Measurements from ENCODE around the gene PARP8. TPM values are rescaled to one million over a fixed set of nuclear protein-coding genes. Genes with fewer than 3 reads are reported as not detected.
"Not testable (repeated sequence)": the region's sequence is repeated elsewhere in the genome, so short reads cannot be mapped to it uniquely, and the experiment has no call there.

Gene PARP8
- total RNA-seq (100 to 1,000 TPM in 4 of 5 experiments, 10 to 100 TPM in 1; 88.9 to 188 (median 129) TPM), polyA plus RNA-seq (10 to 100 TPM; 45.7 to 50.8 TPM), total RNA-seq (267 reads per million, percentile 95 among the genes with 10 or more reads in this experiment)

DNA sequence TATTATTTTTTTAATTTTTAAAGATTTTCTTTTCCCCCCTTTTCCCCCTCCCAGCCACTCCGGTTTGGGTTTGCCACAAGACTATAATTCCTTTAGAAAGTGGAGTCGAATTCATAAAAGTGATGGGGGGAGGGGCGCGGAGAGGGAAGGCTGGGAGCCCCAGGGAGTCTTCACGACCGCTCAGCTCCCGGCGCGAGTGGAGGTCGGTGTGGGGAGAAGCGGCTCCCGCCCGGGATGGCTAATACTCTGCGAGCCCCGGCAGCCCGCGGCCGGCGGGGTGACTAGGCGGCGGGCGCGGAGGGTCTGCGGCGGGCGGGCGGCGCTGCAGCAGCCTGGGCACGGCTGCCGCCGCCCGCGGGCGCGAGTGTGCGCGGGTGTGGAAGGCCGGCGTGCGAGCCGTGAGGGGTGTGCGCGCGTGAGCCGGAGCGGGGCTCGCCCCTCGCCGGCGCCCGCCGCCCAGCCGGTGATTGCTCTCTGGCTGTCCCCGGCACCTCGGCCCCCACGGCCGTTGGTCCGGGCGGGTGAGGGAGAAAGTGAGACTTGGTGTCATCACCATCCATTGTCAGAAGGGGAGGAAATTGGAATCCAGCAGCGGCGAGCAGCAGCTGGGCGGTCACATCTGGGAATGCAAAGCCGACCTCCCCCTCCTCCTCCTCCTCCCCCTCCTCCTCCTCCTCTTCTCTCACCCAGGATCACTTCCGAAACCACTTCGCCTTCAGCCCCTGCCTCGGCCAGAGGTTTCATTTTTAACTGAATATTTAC, at the start of gene PARP8:
PARP8 (plus strand) TSS at position 377 of the 762 bp plus-strand sequence. CDS start 459 bp downstream, outside the sequence.
- H3K27ac Mint-ChIP-seq, result peak within 1 kb of the TSS; percentile 98 to 100 (median 99)
- ATAC-seq (peak; percentile 52), DNase-seq (peak; percentile 43 to 62 (median 53))
- intact Hi-C loops (cut with micrococcal nuclease), result loop anchor here (1.0 to 5.0 kb wide), 7 partner anchors 31 to 249 kb away; no protein-coding TSS in a partner anchor
- peaks cover 0 to 12% (median 0%) of the 10 kb centered on the region in 11 donors for H3K9me3 Mint-ChIP-seq
- no peaks in the 10 kb centered on the region for H3K27me3 ChIP-seq (ENCODE audit: control insufficient read depth in 2 of 2, insufficient read depth in 2 of 2, low read length in 2 of 2)
- H3K36me3 Mint-ChIP-seq, result peaks cover 0 to 20% (median 8%) of the 10 kb centered on the region in 5 donors
- peak within 1 kb of the TSS; percentile 97 for H3K27ac ChIP-seq (ENCODE audit: low read depth, low read length)
- ChIA-PET POLR2A (interaction anchor here (0.5 to 3.1 kb wide), 10 partner anchors 36 to 282 kb away, joined by 3 to 19 read pairs (median 4); partner anchors contain the start of gene EMB), CTCF (interaction anchor here (0.7 to 1.7 kb wide), 4 partner anchors 76 to 239 kb away, joined by 3 to 6 read pairs (median 3); partner anchors contain the start of gene EMB)
- H3K9me3 ChIP-seq (ENCODE audit: control insufficient read depth in 2 of 3, low read length in 3 of 3), result no peaks in the 10 kb centered on the region
- H3K4me3 ChIP-seq (ENCODE audit: low read length), result peak within 1 kb of the TSS; percentile 96
- H3K4me3 Mint-ChIP-seq, result peak within 1 kb of the TSS; percentile 94 to 99 (median 98)
- H3K4me1 ChIP-seq (ENCODE audit: control insufficient read depth in 2 of 2, insufficient read depth in 2 of 2, low read length in 2 of 2), result peaks cover 11 to 28% of the 10 kb centered on the region in 2 donors
- peaks cover 0 to 2% (median 0%) of the 10 kb centered on the region in 5 donors for H3K27me3 Mint-ChIP-seq
- H3K4me1 Mint-ChIP-seq, result peaks cover 32 to 71% (median 60%) of the 10 kb centered on the region in 7 donors
- peaks cover 0 to 13% (median 0%) of the 10 kb centered on the region in 3 experiments for H3K36me3 ChIP-seq (ENCODE audit: control insufficient read depth in 2 of 3, insufficient read depth in 3 of 3, low read length in 3 of 3)

- Histone ChIP-seq H3K27me3 (ENCODE audit: control insufficient read depth in 2 of 2, insufficient read depth in 2 of 2, low read length in 2 of 2) (no peaks in the 10 kb centered on the region), H3K4me1 (ENCODE audit: control insufficient read depth in 2 of 2, insufficient read depth in 2 of 2, low read length in 2 of 2) (no peaks in the 10 kb centered on the region), H3K27ac (ENCODE audit: low read depth, low read length) (no peak overlapping the region), H3K36me3 (ENCODE audit: control insufficient read depth in 2 of 3, insufficient read depth in 3 of 3, low read length in 3 of 3) (no peaks in the 10 kb centered on the region), H3K4me3 (ENCODE audit: low read length) (no peak overlapping the region), H3K9me3 (ENCODE audit: control insufficient read depth in 2 of 3, low read length in 3 of 3) (no peaks in the 10 kb centered on the region)
- CTCF ChIA-PET, result no interaction called here
- Mint-ChIP-seq H3K27ac (peak overlapping the region in 1 of 9 donors; percentile 82), H3K4me3 (no peak overlapping the region), H3K27me3 (peaks cover 0 to 12% (median 0%) of the 10 kb centered on the region in 5 donors), H3K36me3 (peaks cover 5 to 11% (median 8%) of the 10 kb centered on the region in 5 donors), H3K4me1 (peaks cover 0 to 18% (median 10%) of the 10 kb centered on the region in 7 donors), H3K9me3 (peaks cover 0 to 14% (median 6%) of the 10 kb centered on the region in 11 donors)
- no peak for ATAC-seq
- intact Hi-C loops (cut with micrococcal nuclease), result no loop called here
- POLR2A ChIA-PET, result no interaction called here
- no peak for DNase-seq
Observed at GRCh38 chr5:50623666-50624065, 42.8 kb upstream of the PARP8 start.

DNA sequence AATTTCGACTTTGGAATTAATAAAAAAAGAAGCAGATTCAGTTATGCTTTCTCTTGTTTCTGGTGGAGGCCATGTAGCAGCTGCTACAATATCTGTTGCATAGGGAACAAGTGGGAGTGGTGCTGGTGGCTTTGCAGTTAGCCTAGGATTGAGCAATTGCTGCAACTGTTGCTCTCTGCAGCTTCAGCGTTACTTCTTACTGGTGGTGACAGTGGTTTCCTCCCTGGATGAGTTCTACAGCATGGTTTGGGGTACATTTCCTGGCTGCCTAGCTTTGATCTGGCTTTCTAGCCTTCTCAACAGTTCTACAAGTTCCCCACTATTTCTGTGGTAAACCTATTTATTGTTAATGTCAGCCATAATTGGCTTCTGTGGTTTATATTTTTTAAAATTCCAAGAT, 31.6 kb upstream of the PARP8 start:
- peak overlapping the region; percentile 59 to 93 (median 87) for H3K27ac Mint-ChIP-seq
- H3K4me1 ChIP-seq (ENCODE audit: control insufficient read depth in 2 of 2, insufficient read depth in 2 of 2, low read length in 2 of 2), result peaks cover 45 to 52% of the 10 kb centered on the region in 2 donors
- POLR2A ChIA-PET; ATAC-seq; H3K36me3 ChIP-seq (ENCODE audit: control insufficient read depth in 2 of 3, insufficient read depth in 3 of 3, low read length in 3 of 3); CTCF ChIA-PET; H3K9me3 ChIP-seq (ENCODE audit: control insufficient read depth in 2 of 3, low read length in 3 of 3); H3K27me3 Mint-ChIP-seq; H3K27me3 ChIP-seq (ENCODE audit: control insufficient read depth in 2 of 2, insufficient read depth in 2 of 2, low read length in 2 of 2); H3K27ac ChIP-seq (ENCODE audit: low read depth, low read length): not testable (repeated sequence)
- H3K4me1 Mint-ChIP-seq, result peaks cover 35 to 91% (median 83%) of the 10 kb centered on the region in 7 donors
- DNase-seq, result peak in 8 of 9 donors; percentile 15 to 67 (median 56)
- peaks cover 0 to 37% (median 0%) of the 10 kb centered on the region in 5 donors for H3K36me3 Mint-ChIP-seq
- intact Hi-C loops (cut with micrococcal nuclease), result loop anchor here (1.0 to 5.0 kb wide), 3 partner anchors 32 to 43 kb away; no protein-coding TSS in a partner anchor
- peak overlapping the region; percentile 38 for H3K4me3 ChIP-seq (ENCODE audit: low read length)
- H3K9me3 Mint-ChIP-seq, result peaks cover 0 to 20% (median 8%) of the 10 kb centered on the region in 11 donors
- peak overlapping the region; percentile 19 to 83 (median 76) for H3K4me3 Mint-ChIP-seq

DNA sequence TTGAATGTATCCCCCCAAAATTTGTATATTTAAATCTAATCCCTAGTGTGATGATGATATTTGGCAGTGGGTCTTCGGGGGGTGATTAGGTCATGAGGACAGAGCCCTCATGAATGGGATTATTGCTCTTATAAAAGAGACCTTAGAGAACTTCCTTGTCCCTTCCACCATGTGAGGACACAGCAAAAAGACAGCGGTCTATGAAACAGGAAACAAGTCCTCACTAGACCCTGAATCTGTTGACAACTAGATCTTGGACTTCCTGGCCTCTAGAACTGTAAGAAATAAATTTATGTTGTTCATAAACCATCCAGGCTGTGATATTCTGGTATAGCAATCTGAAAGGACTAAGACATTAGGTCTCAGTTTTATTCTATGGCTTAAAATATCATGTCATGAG, 28.9 kb upstream of the PARP8 start:
- H3K9me3 ChIP-seq (ENCODE audit: control insufficient read depth in 2 of 3, low read length in 3 of 3); CTCF ChIA-PET; H3K27ac ChIP-seq (ENCODE audit: low read depth, low read length); H3K27me3 ChIP-seq (ENCODE audit: control insufficient read depth in 2 of 2, insufficient read depth in 2 of 2, low read length in 2 of 2); POLR2A ChIA-PET; H3K36me3 ChIP-seq (ENCODE audit: control insufficient read depth in 2 of 3, insufficient read depth in 3 of 3, low read length in 3 of 3); H3K27me3 Mint-ChIP-seq; H3K4me3 ChIP-seq (ENCODE audit: low read length); ATAC-seq; DNase-seq: not testable (repeated sequence)
- peaks cover 0 to 21% (median 0%) of the 10 kb centered on the region in 5 donors for H3K36me3 Mint-ChIP-seq
- H3K27ac Mint-ChIP-seq, result peak overlapping the region in 8 of 9 donors; percentile 9 to 73 (median 47)
- intact Hi-C loops (cut with micrococcal nuclease), result loop anchor here (5.0 kb wide), 1 partner anchor 45 kb away; no protein-coding TSS in a partner anchor
- H3K4me3 Mint-ChIP-seq, result peak overlapping the region in 7 of 10 donors; percentile 12 to 66 (median 38)
- peaks cover 33 to 39% of the 10 kb centered on the region in 2 donors for H3K4me1 ChIP-seq (ENCODE audit: control insufficient read depth in 2 of 2, insufficient read depth in 2 of 2, low read length in 2 of 2)
- peaks cover 0 to 16% (median 3%) of the 10 kb centered on the region in 11 donors for H3K9me3 Mint-ChIP-seq
- peaks cover 34 to 76% (median 67%) of the 10 kb centered on the region in 7 donors for H3K4me1 Mint-ChIP-seq

- intact Hi-C loops (cut with micrococcal nuclease), result no loop called here
- no peak overlapping the region for H3K27ac ChIP-seq (ENCODE audit: low read depth, low read length)
- Mint-ChIP-seq H3K9me3 (peaks cover 0 to 10% (median 0%) of the 10 kb centered on the region in 11 donors), H3K4me3 (no peak overlapping the region), H3K36me3 (peaks cover 0 to 5% (median 0%) of the 10 kb centered on the region in 5 donors), H3K27me3 (no peaks in the 10 kb centered on the region), H3K4me1 (peaks cover 11 to 49% (median 29%) of the 10 kb centered on the region in 7 donors), H3K27ac (peak overlapping the region in 1 of 9 donors; percentile 2)
- DNase-seq (no peak), ATAC-seq (no peak)
- H3K4me1 ChIP-seq (ENCODE audit: control insufficient read depth in 2 of 2, insufficient read depth in 2 of 2, low read length in 2 of 2), result no peaks in the 10 kb centered on the region
- no peaks in the 10 kb centered on the region for H3K27me3 ChIP-seq (ENCODE audit: control insufficient read depth in 2 of 2, insufficient read depth in 2 of 2, low read length in 2 of 2)
- ChIA-PET CTCF (no interaction called here), POLR2A (no interaction called here)
- no peaks in the 10 kb centered on the region for H3K36me3 ChIP-seq (ENCODE audit: control insufficient read depth in 2 of 3, insufficient read depth in 3 of 3, low read length in 3 of 3)
- no peaks in the 10 kb centered on the region for H3K9me3 ChIP-seq (ENCODE audit: control insufficient read depth in 2 of 3, low read length in 3 of 3)
- H3K4me3 ChIP-seq (ENCODE audit: low read length), result no peak overlapping the region
Observed at GRCh38 chr5:50646591-50646990, 19.8 kb upstream of the PARP8 start.

DNA sequence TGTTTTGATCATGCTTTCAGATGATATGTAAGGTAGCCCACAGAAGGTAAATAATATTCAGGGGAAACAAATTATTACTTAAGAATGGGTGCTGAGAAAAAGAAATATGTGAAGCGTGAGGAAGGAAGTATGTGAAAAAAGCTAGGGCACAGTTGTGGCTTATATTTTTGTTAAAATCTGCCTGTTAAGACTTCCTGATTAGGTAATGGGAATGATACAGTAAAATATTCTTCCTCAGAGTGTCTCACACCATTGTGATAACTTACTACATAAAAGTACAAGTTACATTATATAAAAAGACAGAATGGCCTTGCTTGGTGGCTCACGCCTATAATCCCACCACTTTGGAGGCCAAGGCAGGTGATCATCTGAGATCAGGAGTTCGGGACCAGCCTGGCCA, 18.7 kb upstream of the PARP8 start:
- intact Hi-C loops (cut with micrococcal nuclease), result no loop called here

More for the DNA sequence above, 18.7 kb upstream of the PARP8 start:
- ChIA-PET POLR2A (no interaction called here), CTCF (no interaction called here)
- Histone ChIP-seq H3K4me3 (ENCODE audit: low read length) (no peak overlapping the region), H3K27me3 (ENCODE audit: control insufficient read depth in 2 of 2, insufficient read depth in 2 of 2, low read length in 2 of 2) (no peaks in the 10 kb centered on the region), H3K4me1 (ENCODE audit: control insufficient read depth in 2 of 2, insufficient read depth in 2 of 2, low read length in 2 of 2) (no peaks in the 10 kb centered on the region), H3K36me3 (ENCODE audit: control insufficient read depth in 2 of 3, insufficient read depth in 3 of 3, low read length in 3 of 3) (no peaks in the 10 kb centered on the region), H3K27ac (ENCODE audit: low read depth, low read length) (no peak overlapping the region), H3K9me3 (ENCODE audit: control insufficient read depth in 2 of 3, low read length in 3 of 3) (no peaks in the 10 kb centered on the region)
- peaks cover 0 to 3% (median 0%) of the 10 kb centered on the region in 11 donors for H3K9me3 Mint-ChIP-seq
- H3K27me3 Mint-ChIP-seq, result no peaks in the 10 kb centered on the region
- H3K4me1 Mint-ChIP-seq, result peaks cover 6 to 43% (median 27%) of the 10 kb centered on the region in 7 donors
- DNase-seq (no peak), ATAC-seq (no peak)
- no peak overlapping the region for H3K4me3 Mint-ChIP-seq
- peaks cover 0 to 1% (median 0%) of the 10 kb centered on the region in 5 donors for H3K36me3 Mint-ChIP-seq
- peak overlapping the region in 7 of 9 donors; percentile 22 to 56 (median 26) for H3K27ac Mint-ChIP-seq

Data from naive thymus-derived CD4-positive, alpha-beta T cell (primary cell).